Measurements from ENCODE around the gene LMOD1. TPM values are rescaled to one million over a fixed set of nuclear protein-coding genes. Genes with fewer than 3 reads are reported as not detected.

LMOD1 gene
- total and polyA plus RNA-seq, 2 donors (not counting 3 experiments of a cell fraction or from before 2014, with no cell fraction given), result 0.19 to 0.33 TPM

DNA sequence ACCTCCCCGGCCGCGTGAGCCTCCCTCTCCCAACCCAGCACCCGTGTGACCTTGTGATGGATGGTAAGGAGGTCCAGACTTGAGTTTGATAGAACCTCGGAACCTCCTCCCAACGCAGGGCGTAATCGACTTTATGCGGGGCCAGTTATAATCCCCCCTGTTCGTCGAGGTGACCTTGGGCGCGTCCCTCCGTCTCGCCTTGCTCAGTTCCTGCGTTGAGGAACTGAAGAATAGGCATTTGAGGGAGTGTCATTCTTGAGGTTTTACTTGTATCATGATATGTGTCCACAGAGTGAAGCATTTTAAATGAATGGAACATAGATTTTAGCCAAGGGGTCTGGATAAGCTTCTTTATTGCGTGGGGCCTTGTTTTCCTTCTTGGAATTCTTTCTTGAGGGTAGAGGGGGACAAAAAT is 9.4 kb upstream of the LMOD1 start:
- H3K79me2 ChIP-seq (ENCODE audit: control insufficient read depth, insufficient read depth, low read length), result peaks cover 24% of the 10 kb centered on the region

More for the DNA sequence above, 9.4 kb upstream of the LMOD1 start:
- intact Hi-C loops (cut with micrococcal nuclease), result loop anchor here (1.0 to 10.0 kb wide), 5 partner anchors 17 to 421 kb away; partner anchors contain the start of gene NAV1
- peak overlapping the region; percentile 22 to 87 (median 68) for H3K4me3 ChIP-seq (replicated peaks in 1 of 3; ENCODE audit: insufficient read depth in 1 of 3, low read depth in 1 of 3, low read length in 3 of 3)
- H3K4me2 ChIP-seq (ENCODE audit: insufficient read depth, low read length), result peak overlapping the region; percentile 60
- H3K9me1 ChIP-seq (replicated peaks; ENCODE audit: control insufficient read depth, extremely low read depth, insufficient read depth, low read length), result no peaks in the 10 kb centered on the region
- H3K9me3 ChIP-seq (replicated peaks; ENCODE audit: control insufficient read depth, insufficient read depth, low read length), result no peaks in the 10 kb centered on the region
- dilution Hi-C loops (cut with MboI; ENCODE audit: extremely low pct_ligation_motif_present, low sequenced_read_pairs), result no loop called here
- H3K27me3 ChIP-seq (ENCODE audit: control insufficient read depth in 2 of 2, insufficient read depth in 2 of 2, low read length in 2 of 2), result no peaks in the 10 kb centered on the region
- H3K27ac ChIP-seq (ENCODE audit: insufficient read depth, low read depth, low read length), result peak overlapping the region; percentile 38
- no peak for DNase-seq (ENCODE audit: low read depth, low spot score)
- peak overlapping the region; percentile 45 for H2AFZ ChIP-seq (ENCODE audit: low read depth, low read length)
- no peak for FAIRE-seq
- BruUV-seq (replicated peaks), result TSS peak; percentile 72
- CTCF ChIA-PET, result interaction anchor here (1.0 to 5.7 kb wide), 3 partner anchors 53 to 60 kb away, joined by 3 to 54 read pairs (median 4); no protein-coding TSS in a partner anchor
- H3K36me3 ChIP-seq (ENCODE audit: control insufficient read depth in 2 of 2, extremely low read depth in 1 of 2, insufficient read depth in 2 of 2, low read length in 2 of 2), result peaks cover 2 to 3% of the 10 kb centered on the region in 2 experiments
- POLR2A ChIA-PET, result interaction anchor here (0.6 to 1.6 kb wide), 4 partner anchors 39 to 795 kb away, joined by 3 to 4 read pairs (median 4); no protein-coding TSS in a partner anchor
- peak overlapping the region; percentile 87 for H3K9ac ChIP-seq (replicated peaks; ENCODE audit: extremely low read depth, insufficient read depth, low read length)
- H3K4me1 ChIP-seq (ENCODE audit: control insufficient read depth, extremely low read depth, insufficient read depth, low read length), result peaks cover 10% of the 10 kb centered on the region
- TF ChIP-seq POLR2A (IDR thresholded peaks at IDR 0.05; ENCODE audit: low read depth, low read length), result no peak
- TF ChIP-seq, protein P1, sequence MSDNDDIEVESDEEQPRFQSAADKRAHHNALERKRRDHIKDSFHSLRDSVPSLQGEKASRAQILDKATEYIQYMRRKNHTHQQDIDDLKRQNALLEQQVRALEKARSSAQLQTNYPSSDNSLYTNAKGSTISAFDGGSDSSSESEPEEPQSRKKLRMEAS (IDR thresholded peaks at IDR 0.05; ENCODE audit: insufficient read depth, insufficient read length), result no peak
- no peak for TF ChIP-seq FOS (IDR thresholded peaks at IDR 0.05; ENCODE audit: borderline replicate concordance, insufficient read depth, low read length)
- no peak for TF ChIP-seq EZH2 (IDR thresholded peaks at IDR 0.05; ENCODE audit: borderline replicate concordance, low read depth, low read length, severe bottlenecking)
- no peak for TF ChIP-seq GATA2 (IDR thresholded peaks at IDR 0.05; ENCODE audit: insufficient read depth, insufficient read length, low read depth, low read length)
- no peak for TF ChIP-seq JUN (IDR thresholded peaks at IDR 0.05; ENCODE audit: borderline replicate concordance, insufficient read depth, insufficient read length, low read depth)
- TF ChIP-seq, protein P2, sequence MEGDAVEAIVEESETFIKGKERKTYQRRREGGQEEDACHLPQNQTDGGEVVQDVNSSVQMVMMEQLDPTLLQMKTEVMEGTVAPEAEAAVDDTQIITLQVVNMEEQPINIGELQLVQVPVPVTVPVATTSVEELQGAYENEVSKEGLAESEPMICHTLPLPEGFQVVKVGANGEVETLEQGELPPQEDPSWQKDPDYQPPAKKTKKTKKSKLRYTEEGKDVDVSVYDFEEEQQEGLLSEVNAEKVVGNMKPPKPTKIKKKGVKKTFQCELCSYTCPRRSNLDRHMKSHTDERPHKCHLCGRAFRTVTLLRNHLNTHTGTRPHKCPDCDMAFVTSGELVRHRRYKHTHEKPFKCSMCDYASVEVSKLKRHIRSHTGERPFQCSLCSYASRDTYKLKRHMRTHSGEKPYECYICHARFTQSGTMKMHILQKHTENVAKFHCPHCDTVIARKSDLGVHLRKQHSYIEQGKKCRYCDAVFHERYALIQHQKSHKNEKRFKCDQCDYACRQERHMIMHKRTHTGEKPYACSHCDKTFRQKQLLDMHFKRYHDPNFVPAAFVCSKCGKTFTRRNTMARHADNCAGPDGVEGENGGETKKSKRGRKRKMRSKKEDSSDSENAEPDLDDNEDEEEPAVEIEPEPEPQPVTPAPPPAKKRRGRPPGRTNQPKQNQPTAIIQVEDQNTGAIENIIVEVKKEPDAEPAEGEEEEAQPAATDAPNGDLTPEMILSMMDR (IDR thresholded peaks at IDR 0.05; ENCODE audit: extremely low read depth in 1 of 2, insufficient read depth in 1 of 2, low read depth in 1 of 2, low read length in 2 of 2), result no peak
- no peak for TF ChIP-seq MYC (IDR thresholded peaks at IDR 0.05; ENCODE audit: low read depth, low read length)
- H4K20me1 ChIP-seq (replicated peaks; ENCODE audit: control insufficient read depth, extremely low read depth, insufficient read depth, low read length), result no peaks in the 10 kb centered on the region

All from endothelial cell of umbilical vein (primary cell).